Astrocyte of the cerebellum (primary cell): ENCODE measurements around the gene TTN.

Source experiments
- DNase-seq: peaks from one replicate; pipeline ENCODE4 v3.0.0-alpha.2; 2011; ENCODE audit warnings: low read depth
- H3K4me3 ChIP-seq: 2 replicates; pipeline ENCODE4 v1.5.1; 2011; ENCODE audit warnings: mild to moderate bottlenecking, low read depth, low read length, moderate library complexity
- in situ Hi-C: cut with HindIII; loops from 2 replicates; pipeline ENCODE4 v1.10.0; 2017; ENCODE audit warnings: low sequenced_read_pairs
- TF ChIP-seq, protein P1 (sequence below): IDR thresholded peaks from 2 replicates; pipeline ENCODE4 v1.5.1; 2012; ENCODE audit warnings: low read length, low read depth, moderate library complexity, mild to moderate bottlenecking; ENCODE audit errors: missing control alignments

The TTN gene

DNA sequence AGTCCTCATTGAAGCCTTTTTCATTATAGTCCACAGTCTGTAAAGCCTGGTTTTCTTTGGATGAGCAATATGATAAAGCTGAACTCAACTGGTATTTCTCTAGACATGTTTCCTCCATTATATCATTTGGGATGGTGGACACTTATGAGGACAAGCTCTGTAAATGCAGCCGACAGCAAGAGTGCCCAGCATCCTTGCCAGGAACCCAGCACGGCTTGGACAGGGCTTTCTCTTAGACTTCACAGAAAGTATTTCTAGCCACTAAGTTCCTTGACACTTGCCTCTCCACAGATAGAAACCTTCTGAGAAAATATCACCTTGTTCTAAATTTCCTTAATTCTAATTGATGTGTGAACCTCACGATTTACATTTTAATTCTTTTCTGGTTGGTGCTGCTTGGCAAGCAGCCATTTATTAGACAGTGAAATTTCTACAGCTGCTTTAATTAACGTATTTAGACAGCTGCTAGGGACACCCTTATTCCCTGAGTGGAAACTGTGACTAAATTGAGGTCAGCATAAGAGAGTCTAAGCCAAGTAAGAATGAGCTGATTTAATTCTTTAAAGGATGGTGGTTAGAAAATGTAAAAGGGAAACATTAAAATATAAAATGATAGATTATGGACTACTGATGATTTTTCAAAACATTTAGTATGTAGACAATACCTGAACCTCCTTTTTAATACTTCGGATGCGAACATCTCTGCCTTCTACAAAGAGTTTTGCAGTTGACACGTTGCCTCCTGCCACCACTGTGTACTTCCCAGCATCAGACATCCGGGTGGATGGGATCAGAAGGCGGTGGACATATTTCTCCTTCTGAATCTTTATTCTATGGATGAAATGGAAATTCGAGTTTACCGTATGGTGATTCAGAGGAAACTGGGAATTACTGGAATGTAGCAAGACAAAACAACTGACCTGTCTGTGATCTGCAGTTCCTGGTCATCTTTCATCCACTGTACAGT is 39.8 kb downstream of the TTN start:
- in situ Hi-C loops = no loop called here
- no peak for DNase-seq
- no peak overlapping the region for H3K4me3 ChIP-seq
- TF ChIP-seq, protein P1, sequence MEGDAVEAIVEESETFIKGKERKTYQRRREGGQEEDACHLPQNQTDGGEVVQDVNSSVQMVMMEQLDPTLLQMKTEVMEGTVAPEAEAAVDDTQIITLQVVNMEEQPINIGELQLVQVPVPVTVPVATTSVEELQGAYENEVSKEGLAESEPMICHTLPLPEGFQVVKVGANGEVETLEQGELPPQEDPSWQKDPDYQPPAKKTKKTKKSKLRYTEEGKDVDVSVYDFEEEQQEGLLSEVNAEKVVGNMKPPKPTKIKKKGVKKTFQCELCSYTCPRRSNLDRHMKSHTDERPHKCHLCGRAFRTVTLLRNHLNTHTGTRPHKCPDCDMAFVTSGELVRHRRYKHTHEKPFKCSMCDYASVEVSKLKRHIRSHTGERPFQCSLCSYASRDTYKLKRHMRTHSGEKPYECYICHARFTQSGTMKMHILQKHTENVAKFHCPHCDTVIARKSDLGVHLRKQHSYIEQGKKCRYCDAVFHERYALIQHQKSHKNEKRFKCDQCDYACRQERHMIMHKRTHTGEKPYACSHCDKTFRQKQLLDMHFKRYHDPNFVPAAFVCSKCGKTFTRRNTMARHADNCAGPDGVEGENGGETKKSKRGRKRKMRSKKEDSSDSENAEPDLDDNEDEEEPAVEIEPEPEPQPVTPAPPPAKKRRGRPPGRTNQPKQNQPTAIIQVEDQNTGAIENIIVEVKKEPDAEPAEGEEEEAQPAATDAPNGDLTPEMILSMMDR = no peak

DNA sequence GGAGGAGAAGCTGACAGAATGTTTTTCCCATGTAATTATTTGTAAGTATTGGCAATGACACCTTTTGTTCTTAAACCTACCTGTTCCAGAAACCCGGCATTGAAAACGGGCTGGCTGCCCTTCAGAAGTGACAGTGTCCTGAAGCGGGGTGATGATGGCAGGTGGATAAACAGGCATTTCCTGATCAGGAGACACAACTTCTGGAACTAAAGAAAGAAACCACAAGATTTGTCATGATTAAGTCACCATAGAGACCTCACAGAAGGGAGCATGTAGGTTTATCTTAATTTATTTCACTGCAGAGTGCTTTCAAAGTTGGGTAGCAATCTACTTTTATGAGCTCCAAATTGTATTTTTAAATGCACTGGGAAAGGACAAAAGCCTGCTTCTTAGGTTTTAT is 43.1 kb downstream of the TTN start:
- H3K4me3 ChIP-seq = no peak overlapping the region
- DNase-seq = no peak
- in situ Hi-C loops = no loop called here
- TF ChIP-seq, protein P1 = no peak

DNA sequence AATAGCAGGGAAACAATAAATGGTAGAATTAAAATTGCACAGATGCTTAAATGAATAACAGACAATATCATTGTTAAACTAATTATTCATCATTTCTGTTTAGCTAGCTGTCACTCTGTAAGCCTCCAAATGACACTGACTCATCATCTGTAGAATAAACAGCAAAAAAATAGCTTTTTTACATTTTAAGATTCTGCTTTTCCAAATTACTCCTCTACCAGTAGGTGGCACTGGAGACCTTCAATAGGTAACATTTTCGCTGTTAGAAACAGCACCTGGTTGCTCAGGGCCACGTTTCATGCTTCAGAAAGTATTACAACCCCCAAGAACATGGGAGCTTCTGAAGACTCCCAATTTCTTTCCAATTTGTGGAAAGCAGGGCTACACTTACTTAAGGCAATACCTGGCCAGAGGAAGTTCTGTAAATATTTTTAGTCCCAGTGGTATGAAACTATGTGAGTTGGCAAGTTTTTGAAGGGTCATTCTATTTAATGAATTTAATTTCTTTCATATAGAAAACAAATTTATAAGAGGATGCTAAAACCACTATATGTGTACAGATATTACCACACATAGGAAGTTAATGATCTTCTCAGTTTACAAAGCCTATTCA is 45.4 kb downstream of the TTN start:
- TF ChIP-seq, protein P1 = peak; percentile 71
- H3K4me3 ChIP-seq = no peak overlapping the region
- in situ Hi-C loops = no loop called here
- peak; percentile 37 for DNase-seq

DNA sequence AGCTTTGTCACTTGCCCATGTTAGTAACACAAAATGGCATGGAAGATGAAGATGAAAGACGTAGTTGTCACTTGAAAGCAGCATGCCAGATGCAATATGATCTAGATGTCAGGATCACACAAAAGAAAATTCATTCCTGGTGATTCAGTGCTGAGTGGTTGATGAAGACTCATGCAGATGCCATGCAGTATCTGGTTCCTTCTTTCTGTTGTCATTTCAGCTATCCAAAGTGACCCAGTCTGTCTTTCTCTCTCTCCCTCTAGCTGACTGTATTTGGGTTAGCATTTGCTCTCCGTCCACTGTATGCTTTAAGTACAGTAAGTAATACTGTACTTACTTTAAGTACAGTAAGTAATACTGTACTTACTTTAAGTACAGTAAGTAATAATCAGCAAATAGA is 50.4 kb downstream of the TTN start:
- TF ChIP-seq, protein P1 = no peak
- DNase-seq = no peak
- in situ Hi-C loops = no loop called here
- no peak overlapping the region for H3K4me3 ChIP-seq

DNA sequence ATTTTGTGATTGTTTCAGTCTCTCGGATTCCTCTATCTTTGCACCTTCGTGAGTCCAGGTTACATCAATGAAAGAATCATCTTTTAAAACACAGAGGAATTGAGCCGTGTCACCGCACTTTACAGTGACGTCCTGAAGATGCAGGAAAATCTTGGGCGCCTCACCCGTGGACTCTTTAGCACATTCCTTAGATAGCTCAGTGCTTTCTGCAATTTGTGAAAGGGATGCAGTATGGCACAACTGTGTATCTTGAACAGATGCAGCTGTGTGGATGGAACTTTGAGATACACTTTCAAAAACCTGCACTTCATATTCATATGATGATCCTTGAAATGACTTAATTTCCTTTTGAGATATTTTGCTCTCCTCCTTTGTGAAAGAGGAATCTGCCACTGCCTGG is 50.9 kb downstream of the TTN start:
- no peak for DNase-seq
- TF ChIP-seq, protein P1 = no peak
- in situ Hi-C loops = no loop called here
- H3K4me3 ChIP-seq = no peak overlapping the region

DNA sequence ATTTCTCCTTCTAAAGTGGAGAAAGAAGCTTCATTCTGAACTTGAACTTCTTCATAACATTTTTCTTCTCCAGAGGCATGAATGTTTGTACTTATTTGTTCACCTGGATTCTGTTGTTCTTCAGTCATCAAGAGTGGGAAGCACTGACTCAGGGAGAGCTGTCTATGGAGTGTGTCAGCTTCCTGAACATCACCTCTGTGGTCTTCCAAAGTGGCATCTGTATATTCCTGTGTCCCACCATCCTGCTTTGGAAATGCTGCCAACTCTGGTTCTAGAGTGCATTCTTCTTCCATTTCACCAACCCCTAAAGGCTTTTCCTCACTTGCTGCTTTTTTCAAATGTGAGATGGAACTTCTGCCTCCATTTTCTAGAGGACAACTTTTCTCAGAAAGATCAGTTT is 59.5 kb downstream of the TTN start:
- in situ Hi-C loops = no loop called here
- DNase-seq = no peak
- TF ChIP-seq, protein P1 = no peak
- H3K4me3 ChIP-seq = no peak overlapping the region
